ENCODE results near the gene SESN1.
A peak's percentile ranks its signal among the peaks of the same experiment; 100 is the strongest.

Gene SESN1

GRCh38 chr6:109034526-109034925 is 60.1 kb downstream of the SESN1 start:
- Mint-ChIP-seq H3K9me3 (no peaks in the 10 kb centered on the region), H3K36me3 (no peaks in the 10 kb centered on the region), H3K4me3 (no peak overlapping the region), H3K4me1 (peaks cover 35% of the 10 kb centered on the region), H3K27ac (no peak overlapping the region)
- DNase-seq (ENCODE audit: low spot score in 2 of 2): no peak
- no peak for ATAC-seq

GRCh38 chr6:109033655-109034054 is 61.0 kb downstream of the SESN1 start:
- H3K9me3 Mint-ChIP-seq: no peaks in the 10 kb centered on the region
- peaks cover 34% of the 10 kb centered on the region for H3K4me1 Mint-ChIP-seq
- H3K36me3 Mint-ChIP-seq: no peaks in the 10 kb centered on the region
- H3K27ac Mint-ChIP-seq: no peak overlapping the region
- no peak for DNase-seq (ENCODE audit: low spot score in 2 of 2)
- no peak overlapping the region for H3K4me3 Mint-ChIP-seq
- no peak for ATAC-seq

- Mint-ChIP-seq H3K36me3 (no peaks in the 10 kb centered on the region), H3K9me3 (no peaks in the 10 kb centered on the region), H3K4me3 (no peak overlapping the region), H3K4me1 (peaks cover 22% of the 10 kb centered on the region), H3K27ac (no peak overlapping the region)
- ATAC-seq (no peak), DNase-seq (ENCODE audit: low spot score in 2 of 2) (no peak)
Measured at GRCh38 chr6:109031416-109031815, 63.2 kb downstream of the SESN1 start.

DNA sequence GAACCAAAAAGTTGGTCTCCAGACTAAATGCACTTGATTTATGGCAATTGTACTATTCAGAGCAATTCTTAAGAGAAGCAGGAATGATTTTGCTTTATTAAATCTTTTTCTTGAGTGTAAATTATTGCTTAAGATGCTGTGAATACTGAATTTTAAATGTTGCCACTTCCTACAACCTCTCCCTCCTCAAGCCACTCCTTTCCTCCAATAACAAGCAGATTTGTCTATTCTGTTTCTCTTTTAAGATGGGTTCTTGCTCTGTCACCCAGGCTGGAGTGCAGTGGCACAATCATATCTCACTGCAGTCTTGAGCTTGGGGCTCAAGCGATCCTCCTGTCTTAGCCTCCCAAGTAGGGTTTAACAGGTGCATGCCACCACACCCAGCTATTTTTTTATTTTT is 65.3 kb downstream of the SESN1 start:
- no peaks in the 10 kb centered on the region for H3K36me3 Mint-ChIP-seq
- ATAC-seq: no peak
- H3K27ac Mint-ChIP-seq: no peak overlapping the region
- H3K9me3 Mint-ChIP-seq: no peaks in the 10 kb centered on the region
- no peak for DNase-seq (ENCODE audit: low spot score in 2 of 2)
- H3K4me3 Mint-ChIP-seq: no peak overlapping the region
- peaks cover 31% of the 10 kb centered on the region for H3K4me1 Mint-ChIP-seq

GRCh38 chr6:109028439-109028838 is 66.2 kb downstream of the SESN1 start:
- Mint-ChIP-seq H3K4me1 (peaks cover 31% of the 10 kb centered on the region), H3K9me3 (no peaks in the 10 kb centered on the region), H3K36me3 (no peaks in the 10 kb centered on the region), H3K4me3 (no peak overlapping the region), H3K27ac (no peak overlapping the region)
- no peak for ATAC-seq
- DNase-seq (ENCODE audit: low spot score in 2 of 2): no peak

DNA sequence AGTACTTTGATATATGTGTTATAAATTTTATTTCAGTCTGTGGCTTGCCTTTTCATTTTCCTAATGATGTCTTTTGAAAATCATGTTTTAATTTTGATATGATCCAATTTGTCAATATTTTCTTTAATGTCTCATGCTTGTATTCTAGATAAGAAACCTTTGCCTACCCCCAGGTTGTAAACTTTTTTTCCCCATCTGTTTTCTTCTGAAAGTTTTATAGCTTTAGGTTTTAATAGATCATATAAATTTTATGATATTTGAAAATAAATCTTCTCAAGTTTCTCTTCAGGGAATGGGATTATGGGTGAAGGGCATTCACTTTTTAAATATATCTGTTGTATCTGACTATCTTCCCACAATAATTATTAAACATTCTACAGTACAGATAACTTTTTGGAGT is 66.7 kb downstream of the SESN1 start:
- H3K4me1 Mint-ChIP-seq: peaks cover 32% of the 10 kb centered on the region
- no peak for ATAC-seq
- no peak overlapping the region for H3K27ac Mint-ChIP-seq
- H3K36me3 Mint-ChIP-seq: no peaks in the 10 kb centered on the region
- no peak for DNase-seq (ENCODE audit: low spot score in 2 of 2)
- no peak overlapping the region for H3K4me3 Mint-ChIP-seq
- H3K9me3 Mint-ChIP-seq: no peaks in the 10 kb centered on the region

DNA sequence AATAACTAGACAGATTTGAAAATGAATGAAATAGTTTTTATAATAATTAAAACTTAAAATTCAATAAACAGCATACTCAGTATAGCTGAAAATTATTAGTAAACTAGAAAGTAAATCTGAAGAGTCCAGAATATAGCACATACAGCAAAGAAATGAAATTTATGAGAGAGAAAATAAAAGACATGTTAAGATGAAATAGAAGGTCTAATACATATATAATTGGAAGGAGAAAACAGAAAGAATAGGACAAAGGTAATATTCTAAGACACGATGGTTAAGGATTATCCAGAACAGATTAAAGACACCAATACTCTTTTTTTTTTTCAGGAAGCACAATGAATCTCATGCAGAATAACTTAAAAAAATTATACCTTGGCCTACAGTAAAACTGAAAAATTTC is 69.0 kb downstream of the SESN1 start:
- H3K9me3 Mint-ChIP-seq: no peaks in the 10 kb centered on the region
- no peaks in the 10 kb centered on the region for H3K36me3 Mint-ChIP-seq
- DNase-seq (ENCODE audit: low spot score in 2 of 2) (no peak), ATAC-seq (no peak)
- H3K4me3 Mint-ChIP-seq: no peak overlapping the region
- peaks cover 32% of the 10 kb centered on the region for H3K4me1 Mint-ChIP-seq
- H3K27ac Mint-ChIP-seq: peak overlapping the region; percentile 38

DNA sequence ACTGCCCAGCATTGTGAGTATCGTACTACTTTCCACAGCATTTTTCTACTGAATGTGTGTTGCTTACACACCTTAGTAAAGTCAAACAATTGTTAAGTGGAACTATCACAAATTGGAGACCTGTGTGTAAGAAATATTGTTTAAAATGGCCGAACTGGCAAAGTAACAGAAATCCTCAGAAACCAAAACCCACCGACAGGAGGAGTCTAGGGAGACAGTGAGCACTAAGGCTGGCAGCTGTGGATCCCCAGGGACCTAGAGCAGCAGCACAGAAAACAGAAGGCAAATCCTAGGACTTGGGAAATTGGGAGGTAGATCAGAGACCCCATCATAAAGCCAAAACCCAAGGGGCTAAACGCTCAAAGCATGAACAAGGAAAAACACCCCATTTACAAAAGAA is 69.9 kb downstream of the SESN1 start:
- DNase-seq (ENCODE audit: low spot score in 2 of 2) (no peak), ATAC-seq (no peak)
- Mint-ChIP-seq H3K36me3 (no peaks in the 10 kb centered on the region), H3K4me3 (no peak overlapping the region), H3K4me1 (peaks cover 32% of the 10 kb centered on the region), H3K9me3 (no peaks in the 10 kb centered on the region), H3K27ac (no peak overlapping the region)

- H3K9me3 Mint-ChIP-seq: no peaks in the 10 kb centered on the region
- H3K4me3 Mint-ChIP-seq: no peak overlapping the region
- H3K36me3 Mint-ChIP-seq: no peaks in the 10 kb centered on the region
- no peak for DNase-seq (ENCODE audit: low spot score in 2 of 2)
- no peak for ATAC-seq
- peaks cover 29% of the 10 kb centered on the region for H3K4me1 Mint-ChIP-seq
- no peak overlapping the region for H3K27ac Mint-ChIP-seq
Measured at GRCh38 chr6:109024368-109024767, 70.3 kb downstream of the SESN1 start.

GRCh38 chr6:109023356-109023925 is 71.2 kb downstream of the SESN1 start:
- no peak overlapping the region for H3K4me3 Mint-ChIP-seq
- DNase-seq (ENCODE audit: low spot score in 2 of 2) (no peak), ATAC-seq (no peak)
- H3K9me3 Mint-ChIP-seq: no peaks in the 10 kb centered on the region
- H3K4me1 Mint-ChIP-seq: peaks cover 33% of the 10 kb centered on the region
- H3K27ac Mint-ChIP-seq: no peak overlapping the region
- H3K36me3 Mint-ChIP-seq: no peaks in the 10 kb centered on the region

GRCh38 chr6:109021870-109022269 is 72.8 kb downstream of the SESN1 start:
- ATAC-seq (no peak), DNase-seq (ENCODE audit: low spot score in 2 of 2) (no peak)
- Mint-ChIP-seq H3K4me1 (peaks cover 33% of the 10 kb centered on the region), H3K27ac (no peak overlapping the region), H3K36me3 (no peaks in the 10 kb centered on the region), H3K4me3 (no peak overlapping the region), H3K9me3 (no peaks in the 10 kb centered on the region)

GRCh38 chr6:109019911-109020310 is 74.7 kb downstream of the SESN1 start:
- H3K9me3 Mint-ChIP-seq: no peaks in the 10 kb centered on the region
- H3K27ac Mint-ChIP-seq: no peak overlapping the region
- H3K36me3 Mint-ChIP-seq: no peaks in the 10 kb centered on the region
- ATAC-seq (no peak), DNase-seq (ENCODE audit: low spot score in 2 of 2) (no peak)
- H3K4me1 Mint-ChIP-seq: peaks cover 24% of the 10 kb centered on the region
- no peak overlapping the region for H3K4me3 Mint-ChIP-seq

GRCh38 chr6:109015176-109015575 is 79.5 kb downstream of the SESN1 start:
- no peaks in the 10 kb centered on the region for H3K36me3 Mint-ChIP-seq
- peaks cover 47% of the 10 kb centered on the region for H3K4me1 Mint-ChIP-seq
- peak overlapping the region; percentile 6 for H3K27ac Mint-ChIP-seq
- H3K9me3 Mint-ChIP-seq: no peaks in the 10 kb centered on the region
- no peak for ATAC-seq
- no peak overlapping the region for H3K4me3 Mint-ChIP-seq
- no peak for DNase-seq (ENCODE audit: low spot score in 2 of 2)

GRCh38 chr6:109014606-109015005 is 80.0 kb downstream of the SESN1 start:
- Mint-ChIP-seq H3K27ac (peak overlapping the region; percentile 6), H3K4me1 (peaks cover 51% of the 10 kb centered on the region), H3K36me3 (no peaks in the 10 kb centered on the region), H3K9me3 (no peaks in the 10 kb centered on the region), H3K4me3 (peak overlapping the region; percentile 31)
- DNase-seq (ENCODE audit: low spot score in 2 of 2) (no peak), ATAC-seq (no peak)

- ATAC-seq: peak; percentile 12
Measured at GRCh38 chr6:109013656-109014305, 80.9 kb downstream of the SESN1 start.

GRCh38 chr6:109010705-109011102 is 83.9 kb downstream of the SESN1 start:
- peaks cover 67% of the 10 kb centered on the region for H3K4me1 Mint-ChIP-seq
- peak overlapping the region; percentile 95 for H3K27ac Mint-ChIP-seq
- peak overlapping the region; percentile 83 for H3K4me3 Mint-ChIP-seq
- H3K36me3 Mint-ChIP-seq: peaks cover 5% of the 10 kb centered on the region
- H3K9me3 Mint-ChIP-seq: no peaks in the 10 kb centered on the region
- no peak for ATAC-seq
- DNase-seq (ENCODE audit: low spot score in 2 of 2): no peak

More at GRCh38 chr6:109013656-109014305, 80.9 kb downstream of the SESN1 start:
- Mint-ChIP-seq H3K4me1 (peaks cover 45% of the 10 kb centered on the region), H3K4me3 (no peak overlapping the region), H3K9me3 (no peaks in the 10 kb centered on the region), H3K27ac (peak overlapping the region; percentile 6), H3K36me3 (no peaks in the 10 kb centered on the region)
- DNase-seq (ENCODE audit: low spot score in 2 of 2): no peak
